Measurements from ENCODE around the gene CDKN2B-AS1. TPM values are rescaled to one million over a fixed set of nuclear protein-coding genes. Genes with fewer than 3 reads are reported as not detected.

Gene CDKN2B-AS1
- total and polyA plus RNA-seq, 2 of the 13 experiments (the other 11 are each of a cell fraction or from before 2014, with no cell fraction given) = 0.64 to 2.3 TPM

GRCh38 chr9:22008717-22009505 is 14.3 kb downstream of the CDKN2B-AS1 start, which contains the start of gene CDKN2B (continued):
- TF ChIP-seq SOX6 (IDR thresholded peaks at IDR 0.05) (no peak), SOX6 (CRISPR knock-in tag; IDR thresholded peaks at IDR 0.05) (peak; percentile 41; the same call in 1 of the 2 replicates), ZNF556 (CRISPR knock-in tag; IDR thresholded peaks at IDR 0.05; ENCODE audit: borderline replicate concordance) (peak; percentile 88; the same call in 1 of the 2 replicates), MTF2 (CRISPR knock-in tag; IDR thresholded peaks at IDR 0.05; ENCODE audit: borderline replicate concordance) (no peak), ZNF761 (CRISPR knock-in tag; conservative IDR thresholded peaks at IDR 0.05) (0 out of 2 replicates have a peak, but pooled peaks have one; percentile 13), ELK4 (CRISPR knock-in tag; IDR thresholded peaks at IDR 0.05; ENCODE audit: borderline replicate concordance) (peak; percentile 29; the same call in 1 of the 2 replicates), ZMYM4 (CRISPR knock-in tag; IDR thresholded peaks at IDR 0.05) (peak; percentile 43), ZNF235 (CRISPR knock-in tag; IDR thresholded peaks at IDR 0.05; ENCODE audit: borderline replicate concordance) (0 out of 2 replicates have a peak, but pooled peaks have one; percentile 81), SRSF1 (optimal IDR thresholded peaks at IDR 0.05; ENCODE audit: low read depth, low read length) (peak; percentile 43), SAP130 (CRISPR knock-in tag; IDR thresholded peaks at IDR 0.05; ENCODE audit: low read depth) (peak; percentile 73), TFDP2 (CRISPR knock-in tag; IDR thresholded peaks at IDR 0.05) (peak; percentile 48; the same call in 1 of the 2 replicates), ZBTB7B (CRISPR knock-in tag; IDR thresholded peaks at IDR 0.05) (0 out of 2 replicates have a peak, but pooled peaks have one; percentile 45), ZNF343 (CRISPR knock-in tag; IDR thresholded peaks at IDR 0.05) (no peak), ADNP (CRISPR knock-in tag; IDR thresholded peaks at IDR 0.05) (peak; percentile 70; the same call in 1 of the 2 replicates), PHB2 (IDR thresholded peaks at IDR 0.05; ENCODE audit: partially characterized antibody) (no peak), ZNF879 (CRISPR knock-in tag; IDR thresholded peaks at IDR 0.05) (0 out of 2 replicates have a peak, but pooled peaks have one; percentile 70), SP1 (IDR thresholded peaks at IDR 0.05) (no peak), SP1 (CRISPR knock-in tag; IDR thresholded peaks at IDR 0.05) (peak; percentile 44; the same call in 1 of the 2 replicates)
- TF ChIP-seq, protein P1, sequence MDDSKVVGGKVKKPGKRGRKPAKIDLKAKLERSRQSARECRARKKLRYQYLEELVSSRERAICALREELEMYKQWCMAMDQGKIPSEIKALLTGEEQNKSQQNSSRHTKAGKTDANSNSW (CRISPR knock-in tag; IDR thresholded peaks at IDR 0.05; ENCODE audit: borderline replicate concordance) = peak; percentile 22; the same call in 1 of the 2 replicates
- TF ChIP-seq, protein P2, sequence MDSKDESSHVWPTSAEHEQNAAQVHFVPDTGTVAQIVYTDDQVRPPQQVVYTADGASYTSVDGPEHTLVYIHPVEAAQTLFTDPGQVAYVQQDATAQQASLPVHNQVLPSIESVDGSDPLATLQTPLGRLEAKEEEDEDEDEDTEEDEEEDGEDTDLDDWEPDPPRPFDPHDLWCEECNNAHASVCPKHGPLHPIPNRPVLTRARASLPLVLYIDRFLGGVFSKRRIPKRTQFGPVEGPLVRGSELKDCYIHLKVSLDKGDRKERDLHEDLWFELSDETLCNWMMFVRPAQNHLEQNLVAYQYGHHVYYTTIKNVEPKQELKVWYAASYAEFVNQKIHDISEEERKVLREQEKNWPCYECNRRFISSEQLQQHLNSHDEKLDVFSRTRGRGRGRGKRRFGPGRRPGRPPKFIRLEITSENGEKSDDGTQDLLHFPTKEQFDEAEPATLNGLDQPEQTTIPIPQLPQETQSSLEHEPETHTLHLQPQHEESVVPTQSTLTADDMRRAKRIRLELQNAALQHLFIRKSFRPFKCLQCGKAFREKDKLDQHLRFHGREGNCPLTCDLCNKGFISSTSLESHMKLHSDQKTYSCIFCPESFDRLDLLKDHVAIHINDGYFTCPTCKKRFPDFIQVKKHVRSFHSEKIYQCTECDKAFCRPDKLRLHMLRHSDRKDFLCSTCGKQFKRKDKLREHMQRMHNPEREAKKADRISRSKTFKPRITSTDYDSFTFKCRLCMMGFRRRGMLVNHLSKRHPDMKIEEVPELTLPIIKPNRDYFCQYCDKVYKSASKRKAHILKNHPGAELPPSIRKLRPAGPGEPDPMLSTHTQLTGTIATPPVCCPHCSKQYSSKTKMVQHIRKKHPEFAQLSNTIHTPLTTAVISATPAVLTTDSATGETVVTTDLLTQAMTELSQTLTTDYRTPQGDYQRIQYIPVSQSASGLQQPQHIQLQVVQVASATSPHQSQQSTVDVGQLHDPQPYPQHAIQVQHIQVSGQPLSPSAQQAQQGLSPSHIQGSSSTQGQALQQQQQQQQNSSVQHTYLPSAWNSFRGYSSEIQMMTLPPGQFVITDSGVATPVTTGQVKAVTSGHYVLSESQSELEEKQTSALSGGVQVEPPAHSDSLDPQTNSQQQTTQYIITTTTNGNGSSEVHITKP (CRISPR knock-in tag; IDR thresholded peaks at IDR 0.05; ENCODE audit: low read depth) = 0 out of 2 replicates have a peak, but pooled peaks have one; percentile 16

Data from HepG2 (cell line).